Sigmoid colon (tissue), 4 donors: ENCODE results near the gene FYTTD1.

Source experiments
- CTCF ChIP-seq, 4 experiments: fragments of 450-650 bp in 3 of 4; fragments of 200-600 bp in 1 of 4; IDR thresholded peaks; one replicate each; pipeline ENCODE4 v1.5.1; 2016 to 2019; ENCODE audit warnings: antibody characterized with exemption in 4 of 4, mild to moderate bottlenecking in 3 of 4, moderate library complexity in 2 of 4
- EP300 ChIP-seq, 4 donors: sonication (generic); formaldehyde crosslinking; IDR thresholded peaks; one replicate each; pipeline ENCODE4 v1.6.1; 2017; ENCODE audit warnings: antibody characterized with exemption in 4 of 4
- POLR2A ChIP-seq, 2 donors: fragments of 450-650 bp; IDR thresholded peaks; one replicate each; pipeline ENCODE4 v1.6.1; 2016; ENCODE audit warnings: antibody characterized with exemption in 2 of 2, mild to moderate bottlenecking in 2 of 2, moderate library complexity in 2 of 2
- POLR2AphosphoS5 ChIP-seq, 4 donors: sonication (generic); formaldehyde crosslinking; IDR thresholded peaks; one replicate each; pipeline ENCODE4 v1.6.1; 2017; ENCODE audit warnings: antibody characterized with exemption in 4 of 4

- no peak for TF ChIP-seq POLR2AphosphoS5 (IDR thresholded peaks at IDR 0.05)
- no peak for TF ChIP-seq CTCF (IDR thresholded peaks at IDR 0.05)
- no peak for TF ChIP-seq EP300 (IDR thresholded peaks at IDR 0.05)
- TF ChIP-seq POLR2A (IDR thresholded peaks at IDR 0.05): no peak
Observed at GRCh38 chr3:197793247-197793646, 43.6 kb downstream of the FYTTD1 start.
